Measurements from ENCODE around the gene GPR149.

Gene GPR149

DNA sequence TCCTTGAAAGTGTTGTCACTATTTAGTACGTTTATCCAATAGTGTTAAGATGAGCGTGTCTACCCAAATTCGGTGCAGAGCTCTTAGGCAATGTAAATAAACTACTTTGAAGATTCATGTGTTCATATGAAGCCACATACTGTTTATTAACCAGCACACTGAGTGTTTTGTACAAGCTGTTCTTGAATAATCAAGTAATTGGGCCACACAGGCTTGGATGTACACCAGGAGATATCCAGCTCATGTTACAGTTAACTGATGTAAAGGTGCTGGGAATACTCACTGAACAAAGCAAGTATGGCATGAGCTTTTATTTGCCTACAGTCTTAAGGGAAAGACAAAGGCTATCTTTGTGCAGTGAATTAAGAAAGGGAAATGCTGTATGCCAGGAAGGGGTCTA is 105.1 kb downstream of the GPR149 start:
- H3K4me3 ChIP-seq (replicated peaks; ENCODE audit: low read depth, low read length): peak overlapping the region; percentile 64
- DNase-seq (ENCODE audit: extremely low read depth, low read depth): no peak

DNA sequence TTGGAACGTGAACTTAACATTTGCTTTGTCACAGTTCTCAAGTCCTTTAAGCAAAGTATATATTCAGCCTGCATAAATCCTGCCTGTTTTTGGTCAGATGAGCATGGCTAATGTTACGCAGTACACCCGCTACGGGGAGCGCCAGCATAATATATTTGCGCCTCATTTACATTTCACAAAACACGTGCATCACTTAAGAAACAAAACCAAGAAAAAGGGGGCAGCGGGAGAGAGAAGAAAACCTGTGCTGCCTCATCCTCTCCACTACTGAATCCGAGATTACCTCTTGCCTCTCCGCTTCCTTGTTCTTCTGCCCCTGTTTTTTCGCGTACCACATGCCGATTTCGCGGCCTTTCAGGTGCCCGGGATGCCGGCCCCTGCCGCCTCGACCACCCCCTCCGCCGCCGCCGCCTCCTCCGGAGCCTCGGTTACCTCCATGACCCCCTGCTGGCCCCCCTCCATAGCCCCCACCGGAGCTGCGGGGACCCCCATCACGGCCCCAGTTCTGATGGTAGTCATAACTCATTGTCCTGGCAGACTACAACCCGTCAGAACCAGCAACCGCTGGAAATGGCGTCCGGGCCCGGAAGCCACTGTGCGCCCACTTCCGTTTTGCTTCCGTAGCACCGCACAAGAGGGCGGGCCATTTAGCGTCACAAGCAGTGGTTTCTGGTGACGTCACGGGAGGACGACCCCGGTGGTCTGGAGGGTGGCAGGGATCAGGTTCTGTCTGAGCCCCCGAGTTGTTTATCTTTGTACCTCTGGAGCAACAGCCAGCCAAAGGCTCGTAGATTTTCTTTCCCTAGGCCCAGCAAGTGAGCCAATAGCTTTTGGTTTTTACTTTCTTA is 105.9 kb downstream of the GPR149 start, which contains the start of gene DHX36:
Gene DHX36, minus strand, starts transcription at position 597 of the 848 bp plus-strand sequence. Its CDS starts 71 bp downstream, at position 526.
- H3K4me3 ChIP-seq (replicated peaks; ENCODE audit: low read depth, low read length): peak within 1 kb of the TSS; percentile 64
- TF ChIP-seq, protein P1, sequence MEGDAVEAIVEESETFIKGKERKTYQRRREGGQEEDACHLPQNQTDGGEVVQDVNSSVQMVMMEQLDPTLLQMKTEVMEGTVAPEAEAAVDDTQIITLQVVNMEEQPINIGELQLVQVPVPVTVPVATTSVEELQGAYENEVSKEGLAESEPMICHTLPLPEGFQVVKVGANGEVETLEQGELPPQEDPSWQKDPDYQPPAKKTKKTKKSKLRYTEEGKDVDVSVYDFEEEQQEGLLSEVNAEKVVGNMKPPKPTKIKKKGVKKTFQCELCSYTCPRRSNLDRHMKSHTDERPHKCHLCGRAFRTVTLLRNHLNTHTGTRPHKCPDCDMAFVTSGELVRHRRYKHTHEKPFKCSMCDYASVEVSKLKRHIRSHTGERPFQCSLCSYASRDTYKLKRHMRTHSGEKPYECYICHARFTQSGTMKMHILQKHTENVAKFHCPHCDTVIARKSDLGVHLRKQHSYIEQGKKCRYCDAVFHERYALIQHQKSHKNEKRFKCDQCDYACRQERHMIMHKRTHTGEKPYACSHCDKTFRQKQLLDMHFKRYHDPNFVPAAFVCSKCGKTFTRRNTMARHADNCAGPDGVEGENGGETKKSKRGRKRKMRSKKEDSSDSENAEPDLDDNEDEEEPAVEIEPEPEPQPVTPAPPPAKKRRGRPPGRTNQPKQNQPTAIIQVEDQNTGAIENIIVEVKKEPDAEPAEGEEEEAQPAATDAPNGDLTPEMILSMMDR (IDR thresholded peaks at IDR 0.05; ENCODE audit: low read depth, low read length, missing control alignments): no peak
- peak; percentile 84 for DNase-seq (ENCODE audit: extremely low read depth, low read depth)

More for the DNA sequence above, 105.1 kb downstream of the GPR149 start:
- TF ChIP-seq, protein P1 (IDR thresholded peaks at IDR 0.05; ENCODE audit: low read depth, low read length, missing control alignments): no peak

DNA sequence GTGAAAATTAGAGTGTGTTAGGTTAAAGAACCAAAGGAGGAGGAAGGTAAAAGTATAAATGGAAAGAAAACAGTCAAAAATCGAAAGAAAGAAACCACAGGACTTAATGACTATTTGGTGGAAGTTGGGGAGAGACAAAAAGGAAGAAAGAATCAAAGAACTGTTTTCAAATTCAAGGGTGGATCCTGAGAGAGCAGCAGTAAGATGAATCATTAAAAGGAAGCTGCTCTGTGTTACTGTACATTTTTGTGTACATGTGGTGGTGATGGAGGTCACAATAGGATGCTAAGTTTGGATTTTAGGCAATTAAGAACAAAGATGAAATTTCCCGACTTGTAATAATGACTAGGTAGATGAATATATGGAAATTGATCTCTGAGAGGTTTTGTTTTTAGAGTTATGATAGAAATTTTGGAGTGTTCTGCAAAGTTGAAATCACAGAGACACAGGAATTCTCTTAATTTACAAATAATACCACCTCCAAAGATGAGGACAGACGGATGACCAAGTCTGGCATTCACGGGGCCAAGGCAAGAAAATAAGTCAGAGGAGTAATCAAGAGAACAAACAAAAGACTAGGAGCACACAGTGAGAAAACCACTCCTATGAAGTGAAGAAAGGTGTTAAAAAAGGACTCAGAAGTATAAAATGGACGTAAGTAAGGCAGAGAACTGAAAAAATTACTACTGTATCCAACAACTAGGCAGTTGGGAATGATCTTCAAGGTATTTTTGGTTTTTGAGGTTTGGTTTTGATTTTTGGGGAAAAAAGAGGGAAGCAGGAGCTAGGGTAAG is 112.8 kb downstream of the GPR149 start:
- DNase-seq (ENCODE audit: extremely low read depth, low read depth): no peak
- TF ChIP-seq, protein P1 (IDR thresholded peaks at IDR 0.05; ENCODE audit: low read depth, low read length, missing control alignments): no peak
- H3K4me3 ChIP-seq (replicated peaks; ENCODE audit: low read depth, low read length): no peak overlapping the region

DNA sequence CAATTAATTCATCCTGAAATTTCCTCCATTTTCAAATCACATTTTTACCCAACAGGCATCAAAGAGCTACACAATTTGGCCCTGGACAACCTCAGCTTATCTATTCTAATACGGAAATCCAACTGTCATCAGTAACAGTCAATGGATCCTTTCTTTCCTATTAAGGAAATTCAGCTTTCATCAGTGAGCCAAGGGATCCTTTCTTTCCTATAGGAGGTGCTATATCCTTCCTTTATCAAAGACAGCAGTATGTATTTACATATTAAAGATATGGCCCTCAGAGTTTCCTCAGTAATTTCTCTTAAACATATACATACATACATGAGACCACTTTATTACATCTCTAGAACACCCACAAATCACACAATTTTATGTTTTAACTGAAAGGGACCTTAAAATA is 115.8 kb downstream of the GPR149 start:
- TF ChIP-seq, protein P1 (IDR thresholded peaks at IDR 0.05; ENCODE audit: low read depth, low read length, missing control alignments): no peak
- no peak for DNase-seq (ENCODE audit: extremely low read depth, low read depth)
- no peak overlapping the region for H3K4me3 ChIP-seq (replicated peaks; ENCODE audit: low read depth, low read length)

DNA sequence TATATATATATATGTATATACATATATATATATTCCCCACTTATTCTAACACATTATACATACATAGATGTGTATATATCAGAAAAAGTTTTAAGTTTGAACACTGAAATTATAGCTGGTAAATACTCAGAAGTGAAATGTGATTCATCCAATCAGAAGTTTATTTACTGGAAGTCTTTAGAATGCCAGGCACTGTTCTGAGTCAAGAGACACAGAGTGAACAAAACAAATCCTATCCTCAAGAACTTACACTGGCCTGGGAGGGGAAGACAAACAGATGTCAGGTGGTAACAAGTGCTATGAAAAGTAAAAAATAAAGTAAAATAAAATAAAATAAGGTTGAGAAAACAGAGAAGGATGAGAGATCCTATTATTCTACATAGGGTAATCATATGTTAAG is 119.2 kb downstream of the GPR149 start:
- TF ChIP-seq, protein P1 (IDR thresholded peaks at IDR 0.05; ENCODE audit: low read depth, low read length, missing control alignments): no peak
- DNase-seq (ENCODE audit: extremely low read depth, low read depth): no peak
- H3K4me3 ChIP-seq (replicated peaks; ENCODE audit: low read depth, low read length): no peak overlapping the region

DNA sequence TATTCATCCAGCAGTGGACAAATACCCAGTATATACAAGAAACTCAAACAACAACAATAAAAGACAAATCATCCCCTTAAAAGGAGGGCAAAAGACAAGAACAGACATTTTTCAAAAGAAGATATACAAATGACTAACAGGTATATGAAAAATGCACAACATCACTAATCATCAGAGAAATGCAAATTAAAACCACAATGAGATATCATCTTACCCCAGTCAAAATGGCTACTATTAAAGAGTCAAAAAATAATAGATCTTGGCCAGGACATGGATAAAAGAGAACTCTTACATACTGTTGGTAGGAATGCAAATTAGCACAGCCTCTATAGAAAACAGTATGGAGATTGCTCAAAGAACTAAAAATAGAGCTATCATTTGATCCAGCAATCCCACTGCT is 122.6 kb downstream of the GPR149 start:
- H3K4me3 ChIP-seq (replicated peaks; ENCODE audit: low read depth, low read length): no peak overlapping the region
- DNase-seq (ENCODE audit: extremely low read depth, low read depth): no peak
- TF ChIP-seq, protein P1 (IDR thresholded peaks at IDR 0.05; ENCODE audit: low read depth, low read length, missing control alignments): no peak

All from HFF-Myc (cell line).